ENCODE data around the gene TMEM94. TPM values are rescaled to one million over a fixed set of nuclear protein-coding genes. Genes with fewer than 3 reads are reported as not detected.

The TMEM94 gene
- total RNA-seq, 1 experiment from 2014 or later: 67.0 TPM

- Histone ChIP-seq H3K36me3 (ENCODE audit: insufficient read depth, low read length, poor library complexity, severe bottlenecking) (no peaks in the 10 kb centered on the region), H3K4me1 (ENCODE audit: insufficient read depth, low read length, poor library complexity, severe bottlenecking) (no peaks in the 10 kb centered on the region), H3K9me3 (ENCODE audit: low read depth, low read length, poor library complexity, severe bottlenecking) (no peaks in the 10 kb centered on the region), H3K27ac (ENCODE audit: low read depth, low read length, poor library complexity, severe bottlenecking) (no peak overlapping the region), H3K27me3 (replicated peaks; ENCODE audit: insufficient read depth, low read depth, low read length, poor library complexity) (no peaks in the 10 kb centered on the region), H3K4me3 (ENCODE audit: low read depth, low read length, poor library complexity, severe bottlenecking) (no peak overlapping the region)
- ChIA-PET POLR2A (ENCODE audit: low non-redundant PET) (no interaction called here), CTCF (interaction anchor here (0.5 kb wide), 1 partner anchor 43 kb away, joined by 6 read pairs; the partner anchor contains the start of gene LLGL2)
- TF ChIP-seq, protein P1, sequence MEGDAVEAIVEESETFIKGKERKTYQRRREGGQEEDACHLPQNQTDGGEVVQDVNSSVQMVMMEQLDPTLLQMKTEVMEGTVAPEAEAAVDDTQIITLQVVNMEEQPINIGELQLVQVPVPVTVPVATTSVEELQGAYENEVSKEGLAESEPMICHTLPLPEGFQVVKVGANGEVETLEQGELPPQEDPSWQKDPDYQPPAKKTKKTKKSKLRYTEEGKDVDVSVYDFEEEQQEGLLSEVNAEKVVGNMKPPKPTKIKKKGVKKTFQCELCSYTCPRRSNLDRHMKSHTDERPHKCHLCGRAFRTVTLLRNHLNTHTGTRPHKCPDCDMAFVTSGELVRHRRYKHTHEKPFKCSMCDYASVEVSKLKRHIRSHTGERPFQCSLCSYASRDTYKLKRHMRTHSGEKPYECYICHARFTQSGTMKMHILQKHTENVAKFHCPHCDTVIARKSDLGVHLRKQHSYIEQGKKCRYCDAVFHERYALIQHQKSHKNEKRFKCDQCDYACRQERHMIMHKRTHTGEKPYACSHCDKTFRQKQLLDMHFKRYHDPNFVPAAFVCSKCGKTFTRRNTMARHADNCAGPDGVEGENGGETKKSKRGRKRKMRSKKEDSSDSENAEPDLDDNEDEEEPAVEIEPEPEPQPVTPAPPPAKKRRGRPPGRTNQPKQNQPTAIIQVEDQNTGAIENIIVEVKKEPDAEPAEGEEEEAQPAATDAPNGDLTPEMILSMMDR (conservative IDR thresholded peaks at IDR 0.05; ENCODE audit: low read depth, low read length): no peak
- no peak for TF ChIP-seq EZH2 (IDR thresholded peaks at IDR 0.05; ENCODE audit: borderline replicate concordance, low read depth, low read length, poor library complexity, severe bottlenecking)
- no TSS peak for BruUV-seq (replicated peaks)
- intact Hi-C loops (cut with micrococcal nuclease; ENCODE audit: unreplicated experiment): no loop called here
- DNase-seq (ENCODE audit: low spot score): no peak
These were observed 25.9 kb downstream of the TMEM94 start for GRCh38 chr17:75482098-75482942.

DNA sequence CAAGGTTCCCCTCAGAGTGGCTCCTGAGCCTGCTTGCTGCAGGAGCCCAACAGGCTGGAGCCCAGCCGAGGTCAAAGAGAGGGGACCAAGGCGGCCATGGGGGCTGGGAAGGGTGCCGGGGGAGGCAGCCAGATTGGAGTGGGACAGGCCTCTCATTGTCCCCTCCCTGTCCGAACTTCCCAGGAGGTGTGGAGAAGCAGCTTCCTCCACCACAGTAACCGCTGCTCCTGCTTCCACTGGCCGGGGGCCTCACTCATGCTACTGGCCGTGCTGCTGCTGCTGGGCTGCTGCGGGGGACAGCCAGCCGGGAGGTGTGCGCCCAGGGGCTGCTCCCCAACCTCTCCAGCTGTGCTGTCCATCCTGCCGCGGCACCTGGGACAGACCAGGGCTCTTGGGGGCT, 29.3 kb downstream of the TMEM94 start:
- Histone ChIP-seq H3K27me3 (replicated peaks; ENCODE audit: insufficient read depth, low read depth, low read length, poor library complexity) (no peaks in the 10 kb centered on the region), H3K4me3 (ENCODE audit: low read depth, low read length, poor library complexity, severe bottlenecking) (no peak overlapping the region), H3K4me1 (ENCODE audit: insufficient read depth, low read length, poor library complexity, severe bottlenecking) (no peaks in the 10 kb centered on the region), H3K27ac (ENCODE audit: low read depth, low read length, poor library complexity, severe bottlenecking) (no peak overlapping the region), H3K36me3 (ENCODE audit: insufficient read depth, low read length, poor library complexity, severe bottlenecking) (no peaks in the 10 kb centered on the region), H3K9me3 (ENCODE audit: low read depth, low read length, poor library complexity, severe bottlenecking) (no peaks in the 10 kb centered on the region)
- DNase-seq (ENCODE audit: low spot score): no peak
- no TSS peak for BruUV-seq (replicated peaks)
- CTCF ChIA-PET: no interaction called here
- intact Hi-C loops (cut with micrococcal nuclease; ENCODE audit: unreplicated experiment): no loop called here
- POLR2A ChIA-PET (ENCODE audit: low non-redundant PET): no interaction called here
- no peak for TF ChIP-seq EZH2 (IDR thresholded peaks at IDR 0.05; ENCODE audit: borderline replicate concordance, low read depth, low read length, poor library complexity, severe bottlenecking)
- TF ChIP-seq, protein P1 (conservative IDR thresholded peaks at IDR 0.05; ENCODE audit: low read depth, low read length): no peak

DNA sequence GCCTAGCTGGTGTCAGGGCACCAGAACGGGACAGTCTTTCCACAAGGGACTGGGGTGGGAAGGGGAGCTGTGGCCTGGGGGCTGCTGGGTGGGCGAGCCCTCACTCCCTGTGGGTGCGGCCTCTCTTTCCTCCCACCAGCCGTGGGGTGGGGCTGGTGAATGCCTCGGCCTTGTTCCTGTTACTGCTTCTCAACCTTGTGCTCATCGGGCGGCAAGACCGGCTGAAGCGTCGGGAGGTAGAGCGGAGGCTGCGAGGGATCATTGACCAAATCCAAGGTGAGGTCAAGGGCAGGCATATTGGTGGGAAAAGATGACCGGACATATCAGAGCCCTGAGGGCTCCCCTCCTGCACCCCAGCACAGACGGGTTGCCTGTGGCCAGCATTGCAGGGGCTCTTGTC, 29.7 kb downstream of the TMEM94 start:
- ChIA-PET CTCF (no interaction called here), POLR2A (ENCODE audit: low non-redundant PET) (no interaction called here)
- no peak overlapping the region for H3K4me3 ChIP-seq (ENCODE audit: low read depth, low read length, poor library complexity, severe bottlenecking)
- TF ChIP-seq, protein P1 (conservative IDR thresholded peaks at IDR 0.05; ENCODE audit: low read depth, low read length): no peak
- no peak for TF ChIP-seq EZH2 (IDR thresholded peaks at IDR 0.05; ENCODE audit: borderline replicate concordance, low read depth, low read length, poor library complexity, severe bottlenecking)
- DNase-seq (ENCODE audit: low spot score): no peak
- H3K9me3 ChIP-seq (ENCODE audit: low read depth, low read length, poor library complexity, severe bottlenecking): no peaks in the 10 kb centered on the region
- H3K36me3 ChIP-seq (ENCODE audit: insufficient read depth, low read length, poor library complexity, severe bottlenecking): peaks cover 2% of the 10 kb centered on the region
- no TSS peak for BruUV-seq (replicated peaks)
- no peaks in the 10 kb centered on the region for H3K27me3 ChIP-seq (replicated peaks; ENCODE audit: insufficient read depth, low read depth, low read length, poor library complexity)
- no peak overlapping the region for H3K27ac ChIP-seq (ENCODE audit: low read depth, low read length, poor library complexity, severe bottlenecking)
- no peaks in the 10 kb centered on the region for H3K4me1 ChIP-seq (ENCODE audit: insufficient read depth, low read length, poor library complexity, severe bottlenecking)
- intact Hi-C loops (cut with micrococcal nuclease; ENCODE audit: unreplicated experiment): no loop called here

Measured in A673 (cell line).